GM23338 (cell line): ENCODE data around the gene RNF40.

Experiments used
- EZH2 ChIP-seq: fragments of 200-600 bp; sonication (generic); IDR thresholded peaks from one replicate; pipeline ENCODE4 v1.8.0; 2017; ENCODE audit warnings: antibody characterized with exemption, mild to moderate bottlenecking, low read depth; ENCODE audit not compliant: unreplicated experiment
- POLR2AphosphoS5 ChIP-seq: IDR thresholded peaks from 2 replicates; pipeline ENCODE4 v1.6.1; 2016; ENCODE audit warnings: antibody characterized with exemption, low read depth
- TF ChIP-seq, protein P1 (sequence below), 2 experiments: fragments of 200-600 bp in 1 of 2; sonication (generic) in 1 of 2; conservative IDR thresholded peaks; 2 replicates each; pipeline versions ENCODE4 v1.5.1 to v1.6.1; 2016 to 2017; ENCODE audit warnings: antibody characterized with exemption in 2 of 2, low read depth in 2 of 2, mild to moderate bottlenecking in 2 of 2, moderate library complexity in 1 of 2
- TF ChIP-seq, protein P2 (sequence below): IDR thresholded peaks from one replicate; pipeline ENCODE4 v1.6.1; 2018; ENCODE audit warnings: antibody characterized with exemption; ENCODE audit not compliant: unreplicated experiment

GRCh38 chr16:30787613-30788378, 25.7 kb downstream of the RNF40 start:
- TF ChIP-seq, protein P1, sequence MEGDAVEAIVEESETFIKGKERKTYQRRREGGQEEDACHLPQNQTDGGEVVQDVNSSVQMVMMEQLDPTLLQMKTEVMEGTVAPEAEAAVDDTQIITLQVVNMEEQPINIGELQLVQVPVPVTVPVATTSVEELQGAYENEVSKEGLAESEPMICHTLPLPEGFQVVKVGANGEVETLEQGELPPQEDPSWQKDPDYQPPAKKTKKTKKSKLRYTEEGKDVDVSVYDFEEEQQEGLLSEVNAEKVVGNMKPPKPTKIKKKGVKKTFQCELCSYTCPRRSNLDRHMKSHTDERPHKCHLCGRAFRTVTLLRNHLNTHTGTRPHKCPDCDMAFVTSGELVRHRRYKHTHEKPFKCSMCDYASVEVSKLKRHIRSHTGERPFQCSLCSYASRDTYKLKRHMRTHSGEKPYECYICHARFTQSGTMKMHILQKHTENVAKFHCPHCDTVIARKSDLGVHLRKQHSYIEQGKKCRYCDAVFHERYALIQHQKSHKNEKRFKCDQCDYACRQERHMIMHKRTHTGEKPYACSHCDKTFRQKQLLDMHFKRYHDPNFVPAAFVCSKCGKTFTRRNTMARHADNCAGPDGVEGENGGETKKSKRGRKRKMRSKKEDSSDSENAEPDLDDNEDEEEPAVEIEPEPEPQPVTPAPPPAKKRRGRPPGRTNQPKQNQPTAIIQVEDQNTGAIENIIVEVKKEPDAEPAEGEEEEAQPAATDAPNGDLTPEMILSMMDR (conservative IDR thresholded peaks at IDR 0.05; ENCODE audit: low read depth in 2 of 2): no peak
- TF ChIP-seq, protein P2, sequence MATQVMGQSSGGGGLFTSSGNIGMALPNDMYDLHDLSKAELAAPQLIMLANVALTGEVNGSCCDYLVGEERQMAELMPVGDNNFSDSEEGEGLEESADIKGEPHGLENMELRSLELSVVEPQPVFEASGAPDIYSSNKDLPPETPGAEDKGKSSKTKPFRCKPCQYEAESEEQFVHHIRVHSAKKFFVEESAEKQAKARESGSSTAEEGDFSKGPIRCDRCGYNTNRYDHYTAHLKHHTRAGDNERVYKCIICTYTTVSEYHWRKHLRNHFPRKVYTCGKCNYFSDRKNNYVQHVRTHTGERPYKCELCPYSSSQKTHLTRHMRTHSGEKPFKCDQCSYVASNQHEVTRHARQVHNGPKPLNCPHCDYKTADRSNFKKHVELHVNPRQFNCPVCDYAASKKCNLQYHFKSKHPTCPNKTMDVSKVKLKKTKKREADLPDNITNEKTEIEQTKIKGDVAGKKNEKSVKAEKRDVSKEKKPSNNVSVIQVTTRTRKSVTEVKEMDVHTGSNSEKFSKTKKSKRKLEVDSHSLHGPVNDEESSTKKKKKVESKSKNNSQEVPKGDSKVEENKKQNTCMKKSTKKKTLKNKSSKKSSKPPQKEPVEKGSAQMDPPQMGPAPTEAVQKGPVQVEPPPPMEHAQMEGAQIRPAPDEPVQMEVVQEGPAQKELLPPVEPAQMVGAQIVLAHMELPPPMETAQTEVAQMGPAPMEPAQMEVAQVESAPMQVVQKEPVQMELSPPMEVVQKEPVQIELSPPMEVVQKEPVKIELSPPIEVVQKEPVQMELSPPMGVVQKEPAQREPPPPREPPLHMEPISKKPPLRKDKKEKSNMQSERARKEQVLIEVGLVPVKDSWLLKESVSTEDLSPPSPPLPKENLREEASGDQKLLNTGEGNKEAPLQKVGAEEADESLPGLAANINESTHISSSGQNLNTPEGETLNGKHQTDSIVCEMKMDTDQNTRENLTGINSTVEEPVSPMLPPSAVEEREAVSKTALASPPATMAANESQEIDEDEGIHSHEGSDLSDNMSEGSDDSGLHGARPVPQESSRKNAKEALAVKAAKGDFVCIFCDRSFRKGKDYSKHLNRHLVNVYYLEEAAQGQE: no peak
- TF ChIP-seq POLR2AphosphoS5 (no peak), EZH2 (no peak)
